ENCODE data around the gene IGHMBP2. TPM values are rescaled to one million over a fixed set of nuclear protein-coding genes. Genes with fewer than 3 reads are reported as not detected.

Gene IGHMBP2
- total and polyA plus RNA-seq, 2 experiments from 2014 or later = 14.3 to 27.7 TPM

DNA sequence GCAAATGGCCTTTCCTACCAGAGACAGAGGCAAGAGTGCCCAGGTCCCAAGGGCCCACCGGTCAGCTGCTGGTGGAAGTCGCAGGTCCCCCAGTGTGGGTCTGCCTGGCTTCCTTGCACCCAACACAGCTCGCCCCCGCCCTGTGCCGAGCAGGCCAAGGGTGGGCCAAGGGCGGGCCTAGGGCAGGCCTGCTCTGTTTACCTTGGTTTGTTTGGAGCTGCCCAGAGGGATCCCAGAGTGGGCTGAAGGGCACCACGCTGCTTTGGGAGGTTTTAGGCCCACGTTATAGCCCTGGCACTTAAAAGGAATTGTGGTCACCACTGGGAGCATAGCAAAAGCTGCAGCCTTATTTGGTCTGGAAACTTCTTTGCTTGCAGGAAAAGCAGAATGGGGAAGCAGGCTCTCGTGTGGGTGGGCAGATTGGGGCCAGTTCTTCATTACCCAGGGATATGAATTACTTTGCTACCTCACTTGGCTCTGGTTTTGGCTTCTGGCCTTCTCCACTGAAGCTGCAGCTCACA, 39.1 kb downstream of the IGHMBP2 start:
- no peaks in the 10 kb centered on the region for H3K36me3 ChIP-seq (ENCODE audit: insufficient read depth)
- H3K27ac ChIP-seq (ENCODE audit: low read depth) = no peak overlapping the region
- H3K27me3 ChIP-seq (ENCODE audit: insufficient read depth) = no peaks in the 10 kb centered on the region
- peaks cover 12% of the 10 kb centered on the region; the same call in 2 of the 3 replicates for H3K4me1 Mint-ChIP-seq
- H4K20me1 ChIP-seq (replicated peaks; ENCODE audit: insufficient read depth) = no peaks in the 10 kb centered on the region
- H3K4me3 ChIP-seq = no peak overlapping the region
- no peak overlapping the region for H3K4me2 ChIP-seq
- no peak overlapping the region for H3K4me3 Mint-ChIP-seq
- no peak overlapping the region for H3K27ac Mint-ChIP-seq
- no peaks in the 10 kb centered on the region for H3K9me2 ChIP-seq (ENCODE audit: insufficient read depth)
- H3K79me2 ChIP-seq (replicated peaks; ENCODE audit: insufficient read depth) = no peaks in the 10 kb centered on the region
- DNase-seq (ENCODE audit: low spot score) (no peak), ATAC-seq (peak; percentile 49)
- no peaks in the 10 kb centered on the region; the same call in 1 of the 2 replicates for H3K4me1 ChIP-seq (ENCODE audit: insufficient read depth)
- peaks cover 7% of the 10 kb centered on the region for H3K27me3 Mint-ChIP-seq (ENCODE audit: insufficient read depth, low read depth, poor library complexity)
- peaks cover 4% of the 10 kb centered on the region; the same call in 1 of the 3 replicates for H3K36me3 Mint-ChIP-seq (ENCODE audit: low read depth)
- H3K9me3 Mint-ChIP-seq = no peaks in the 10 kb centered on the region
- H3F3A ChIP-seq (replicated peaks; ENCODE audit: low read depth) = no peaks in the 10 kb centered on the region
- TF ChIP-seq POLR2AphosphoS5 (IDR thresholded peaks at IDR 0.05; ENCODE audit: low read depth) (no peak), ZNF114 (CRISPR knock-in tag; IDR thresholded peaks at IDR 0.05) (no peak), JUNB (IDR thresholded peaks at IDR 0.05; ENCODE audit: unreplicated experiment) (no peak), CREB1 (CRISPR knock-in tag; IDR thresholded peaks at IDR 0.05; ENCODE audit: low read depth) (no peak), EZH2 (IDR thresholded peaks at IDR 0.05; ENCODE audit: low read depth, unreplicated experiment) (no peak), EZH2phosphoT487 (IDR thresholded peaks at IDR 0.05; ENCODE audit: unreplicated experiment) (no peak), STAT1 (IDR thresholded peaks at IDR 0.05; ENCODE audit: unreplicated experiment) (no peak), ZNF331 (CRISPR knock-in tag; IDR thresholded peaks at IDR 0.05; ENCODE audit: low read depth) (no peak), NANOG (IDR thresholded peaks at IDR 0.05; ENCODE audit: borderline replicate concordance) (no peak)
- TF ChIP-seq, protein P1, sequence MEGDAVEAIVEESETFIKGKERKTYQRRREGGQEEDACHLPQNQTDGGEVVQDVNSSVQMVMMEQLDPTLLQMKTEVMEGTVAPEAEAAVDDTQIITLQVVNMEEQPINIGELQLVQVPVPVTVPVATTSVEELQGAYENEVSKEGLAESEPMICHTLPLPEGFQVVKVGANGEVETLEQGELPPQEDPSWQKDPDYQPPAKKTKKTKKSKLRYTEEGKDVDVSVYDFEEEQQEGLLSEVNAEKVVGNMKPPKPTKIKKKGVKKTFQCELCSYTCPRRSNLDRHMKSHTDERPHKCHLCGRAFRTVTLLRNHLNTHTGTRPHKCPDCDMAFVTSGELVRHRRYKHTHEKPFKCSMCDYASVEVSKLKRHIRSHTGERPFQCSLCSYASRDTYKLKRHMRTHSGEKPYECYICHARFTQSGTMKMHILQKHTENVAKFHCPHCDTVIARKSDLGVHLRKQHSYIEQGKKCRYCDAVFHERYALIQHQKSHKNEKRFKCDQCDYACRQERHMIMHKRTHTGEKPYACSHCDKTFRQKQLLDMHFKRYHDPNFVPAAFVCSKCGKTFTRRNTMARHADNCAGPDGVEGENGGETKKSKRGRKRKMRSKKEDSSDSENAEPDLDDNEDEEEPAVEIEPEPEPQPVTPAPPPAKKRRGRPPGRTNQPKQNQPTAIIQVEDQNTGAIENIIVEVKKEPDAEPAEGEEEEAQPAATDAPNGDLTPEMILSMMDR (conservative IDR thresholded peaks at IDR 0.05; ENCODE audit: low read depth in 2 of 2) = no peak
- TF ChIP-seq, protein P2, sequence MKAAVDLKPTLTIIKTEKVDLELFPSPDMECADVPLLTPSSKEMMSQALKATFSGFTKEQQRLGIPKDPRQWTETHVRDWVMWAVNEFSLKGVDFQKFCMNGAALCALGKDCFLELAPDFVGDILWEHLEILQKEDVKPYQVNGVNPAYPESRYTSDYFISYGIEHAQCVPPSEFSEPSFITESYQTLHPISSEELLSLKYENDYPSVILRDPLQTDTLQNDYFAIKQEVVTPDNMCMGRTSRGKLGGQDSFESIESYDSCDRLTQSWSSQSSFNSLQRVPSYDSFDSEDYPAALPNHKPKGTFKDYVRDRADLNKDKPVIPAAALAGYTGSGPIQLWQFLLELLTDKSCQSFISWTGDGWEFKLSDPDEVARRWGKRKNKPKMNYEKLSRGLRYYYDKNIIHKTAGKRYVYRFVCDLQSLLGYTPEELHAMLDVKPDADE (IDR thresholded peaks at IDR 0.05) = no peak
- TF ChIP-seq, protein P3, sequence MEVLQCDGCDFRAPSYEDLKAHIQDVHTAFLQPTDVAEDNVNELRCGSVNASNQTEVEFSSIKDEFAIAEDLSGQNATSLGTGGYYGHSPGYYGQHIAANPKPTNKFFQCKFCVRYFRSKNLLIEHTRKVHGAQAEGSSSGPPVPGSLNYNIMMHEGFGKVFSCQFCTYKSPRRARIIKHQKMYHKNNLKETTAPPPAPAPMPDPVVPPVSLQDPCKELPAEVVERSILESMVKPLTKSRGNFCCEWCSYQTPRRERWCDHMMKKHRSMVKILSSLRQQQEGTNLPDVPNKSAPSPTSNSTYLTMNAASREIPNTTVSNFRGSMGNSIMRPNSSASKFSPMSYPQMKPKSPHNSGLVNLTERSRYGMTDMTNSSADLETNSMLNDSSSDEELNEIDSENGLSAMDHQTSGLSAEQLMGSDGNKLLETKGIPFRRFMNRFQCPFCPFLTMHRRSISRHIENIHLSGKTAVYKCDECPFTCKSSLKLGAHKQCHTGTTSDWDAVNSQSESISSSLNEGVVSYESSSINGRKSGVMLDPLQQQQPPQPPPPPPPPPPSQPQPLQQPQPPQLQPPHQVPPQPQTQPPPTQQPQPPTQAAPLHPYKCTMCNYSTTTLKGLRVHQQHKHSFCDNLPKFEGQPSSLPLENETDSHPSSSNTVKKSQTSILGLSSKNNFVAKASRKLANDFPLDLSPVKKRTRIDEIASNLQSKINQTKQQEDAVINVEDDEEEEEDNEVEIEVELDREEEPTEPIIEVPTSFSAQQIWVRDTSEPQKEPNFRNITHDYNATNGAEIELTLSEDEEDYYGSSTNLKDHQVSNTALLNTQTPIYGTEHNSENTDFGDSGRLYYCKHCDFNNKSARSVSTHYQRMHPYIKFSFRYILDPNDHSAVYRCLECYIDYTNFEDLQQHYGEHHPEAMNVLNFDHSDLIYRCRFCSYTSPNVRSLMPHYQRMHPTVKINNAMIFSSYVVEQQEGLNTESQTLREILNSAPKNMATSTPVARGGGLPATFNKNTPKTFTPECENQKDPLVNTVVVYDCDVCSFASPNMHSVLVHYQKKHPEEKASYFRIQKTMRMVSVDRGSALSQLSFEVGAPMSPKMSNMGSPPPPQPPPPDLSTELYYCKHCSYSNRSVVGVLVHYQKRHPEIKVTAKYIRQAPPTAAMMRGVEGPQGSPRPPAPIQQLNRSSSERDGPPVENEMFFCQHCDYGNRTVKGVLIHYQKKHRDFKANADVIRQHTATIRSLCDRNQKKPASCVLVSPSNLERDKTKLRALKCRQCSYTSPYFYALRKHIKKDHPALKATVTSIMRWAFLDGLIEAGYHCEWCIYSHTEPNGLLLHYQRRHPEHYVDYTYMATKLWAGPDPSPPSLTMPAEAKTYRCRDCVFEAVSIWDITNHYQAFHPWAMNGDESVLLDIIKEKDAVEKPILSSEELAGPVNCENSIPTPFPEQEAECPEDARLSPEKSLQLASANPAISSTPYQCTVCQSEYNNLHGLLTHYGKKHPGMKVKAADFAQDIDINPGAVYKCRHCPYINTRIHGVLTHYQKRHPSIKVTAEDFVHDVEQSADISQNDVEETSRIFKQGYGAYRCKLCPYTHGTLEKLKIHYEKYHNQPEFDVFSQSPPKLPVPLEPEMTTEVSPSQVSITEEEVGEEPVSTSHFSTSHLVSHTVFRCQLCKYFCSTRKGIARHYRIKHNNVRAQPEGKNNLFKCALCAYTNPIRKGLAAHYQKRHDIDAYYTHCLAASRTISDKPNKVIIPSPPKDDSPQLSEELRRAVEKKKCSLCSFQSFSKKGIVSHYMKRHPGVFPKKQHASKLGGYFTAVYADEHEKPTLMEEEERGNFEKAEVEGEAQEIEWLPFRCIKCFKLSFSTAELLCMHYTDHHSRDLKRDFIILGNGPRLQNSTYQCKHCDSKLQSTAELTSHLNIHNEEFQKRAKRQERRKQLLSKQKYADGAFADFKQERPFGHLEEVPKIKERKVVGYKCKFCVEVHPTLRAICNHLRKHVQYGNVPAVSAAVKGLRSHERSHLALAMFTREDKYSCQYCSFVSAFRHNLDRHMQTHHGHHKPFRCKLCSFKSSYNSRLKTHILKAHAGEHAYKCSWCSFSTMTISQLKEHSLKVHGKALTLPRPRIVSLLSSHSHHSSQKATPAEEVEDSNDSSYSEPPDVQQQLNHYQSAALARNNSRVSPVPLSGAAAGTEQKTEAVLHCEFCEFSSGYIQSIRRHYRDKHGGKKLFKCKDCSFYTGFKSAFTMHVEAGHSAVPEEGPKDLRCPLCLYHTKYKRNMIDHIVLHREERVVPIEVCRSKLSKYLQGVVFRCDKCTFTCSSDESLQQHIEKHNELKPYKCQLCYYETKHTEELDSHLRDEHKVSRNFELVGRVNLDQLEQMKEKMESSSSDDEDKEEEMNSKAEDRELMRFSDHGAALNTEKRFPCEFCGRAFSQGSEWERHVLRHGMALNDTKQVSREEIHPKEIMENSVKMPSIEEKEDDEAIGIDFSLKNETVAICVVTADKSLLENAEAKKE (CRISPR knock-in tag; IDR thresholded peaks at IDR 0.05) = no peak
- TF ChIP-seq, protein P4, sequence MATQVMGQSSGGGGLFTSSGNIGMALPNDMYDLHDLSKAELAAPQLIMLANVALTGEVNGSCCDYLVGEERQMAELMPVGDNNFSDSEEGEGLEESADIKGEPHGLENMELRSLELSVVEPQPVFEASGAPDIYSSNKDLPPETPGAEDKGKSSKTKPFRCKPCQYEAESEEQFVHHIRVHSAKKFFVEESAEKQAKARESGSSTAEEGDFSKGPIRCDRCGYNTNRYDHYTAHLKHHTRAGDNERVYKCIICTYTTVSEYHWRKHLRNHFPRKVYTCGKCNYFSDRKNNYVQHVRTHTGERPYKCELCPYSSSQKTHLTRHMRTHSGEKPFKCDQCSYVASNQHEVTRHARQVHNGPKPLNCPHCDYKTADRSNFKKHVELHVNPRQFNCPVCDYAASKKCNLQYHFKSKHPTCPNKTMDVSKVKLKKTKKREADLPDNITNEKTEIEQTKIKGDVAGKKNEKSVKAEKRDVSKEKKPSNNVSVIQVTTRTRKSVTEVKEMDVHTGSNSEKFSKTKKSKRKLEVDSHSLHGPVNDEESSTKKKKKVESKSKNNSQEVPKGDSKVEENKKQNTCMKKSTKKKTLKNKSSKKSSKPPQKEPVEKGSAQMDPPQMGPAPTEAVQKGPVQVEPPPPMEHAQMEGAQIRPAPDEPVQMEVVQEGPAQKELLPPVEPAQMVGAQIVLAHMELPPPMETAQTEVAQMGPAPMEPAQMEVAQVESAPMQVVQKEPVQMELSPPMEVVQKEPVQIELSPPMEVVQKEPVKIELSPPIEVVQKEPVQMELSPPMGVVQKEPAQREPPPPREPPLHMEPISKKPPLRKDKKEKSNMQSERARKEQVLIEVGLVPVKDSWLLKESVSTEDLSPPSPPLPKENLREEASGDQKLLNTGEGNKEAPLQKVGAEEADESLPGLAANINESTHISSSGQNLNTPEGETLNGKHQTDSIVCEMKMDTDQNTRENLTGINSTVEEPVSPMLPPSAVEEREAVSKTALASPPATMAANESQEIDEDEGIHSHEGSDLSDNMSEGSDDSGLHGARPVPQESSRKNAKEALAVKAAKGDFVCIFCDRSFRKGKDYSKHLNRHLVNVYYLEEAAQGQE (IDR thresholded peaks at IDR 0.05; ENCODE audit: unreplicated experiment) = no peak
- H2AFZ ChIP-seq = no peak overlapping the region
